ENCODE measurements around the gene ACAP2.

DNA sequence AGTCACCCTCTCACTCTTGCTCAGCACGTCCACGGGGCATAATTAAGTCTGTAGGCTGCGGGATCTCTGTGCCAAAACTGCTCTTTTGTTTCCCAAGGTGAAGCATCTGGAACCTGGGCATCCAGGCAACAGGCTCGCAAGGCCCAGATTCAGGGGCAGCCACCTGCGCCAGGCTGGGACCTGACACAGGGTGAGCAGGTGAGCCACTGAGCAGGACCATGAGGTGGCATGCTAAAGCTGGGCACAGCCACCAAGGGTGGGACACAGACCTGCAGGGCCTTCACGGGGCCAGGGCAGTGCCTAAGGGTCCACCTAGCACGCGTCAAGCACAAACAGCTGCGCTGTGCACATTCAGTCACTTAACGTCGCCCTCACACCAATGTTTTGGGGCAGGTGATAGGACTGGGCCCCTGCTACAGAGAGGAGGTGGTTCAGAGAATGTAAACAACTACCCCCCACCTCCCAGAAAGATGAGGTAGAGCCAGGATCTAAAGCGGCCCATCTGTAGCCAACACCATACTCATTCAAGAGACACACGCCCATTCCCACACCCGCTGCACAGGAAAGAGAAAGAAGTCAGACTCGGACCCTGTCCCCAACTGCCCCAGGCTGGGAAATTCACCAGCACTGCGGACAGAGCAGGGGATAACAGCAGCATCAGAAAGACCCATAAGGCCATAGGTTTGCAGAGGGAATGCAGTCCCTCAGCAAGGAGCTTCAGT lies 188.2 kb downstream of the ACAP2 start:
- TF ChIP-seq, protein P1, sequence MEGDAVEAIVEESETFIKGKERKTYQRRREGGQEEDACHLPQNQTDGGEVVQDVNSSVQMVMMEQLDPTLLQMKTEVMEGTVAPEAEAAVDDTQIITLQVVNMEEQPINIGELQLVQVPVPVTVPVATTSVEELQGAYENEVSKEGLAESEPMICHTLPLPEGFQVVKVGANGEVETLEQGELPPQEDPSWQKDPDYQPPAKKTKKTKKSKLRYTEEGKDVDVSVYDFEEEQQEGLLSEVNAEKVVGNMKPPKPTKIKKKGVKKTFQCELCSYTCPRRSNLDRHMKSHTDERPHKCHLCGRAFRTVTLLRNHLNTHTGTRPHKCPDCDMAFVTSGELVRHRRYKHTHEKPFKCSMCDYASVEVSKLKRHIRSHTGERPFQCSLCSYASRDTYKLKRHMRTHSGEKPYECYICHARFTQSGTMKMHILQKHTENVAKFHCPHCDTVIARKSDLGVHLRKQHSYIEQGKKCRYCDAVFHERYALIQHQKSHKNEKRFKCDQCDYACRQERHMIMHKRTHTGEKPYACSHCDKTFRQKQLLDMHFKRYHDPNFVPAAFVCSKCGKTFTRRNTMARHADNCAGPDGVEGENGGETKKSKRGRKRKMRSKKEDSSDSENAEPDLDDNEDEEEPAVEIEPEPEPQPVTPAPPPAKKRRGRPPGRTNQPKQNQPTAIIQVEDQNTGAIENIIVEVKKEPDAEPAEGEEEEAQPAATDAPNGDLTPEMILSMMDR (IDR thresholded peaks at IDR 0.05), result no peak
- TF ChIP-seq FOXP1 (CRISPR knock-in tag; IDR thresholded peaks at IDR 0.05; ENCODE audit: borderline replicate concordance) (no peak), RELA (CRISPR knock-in tag; IDR thresholded peaks at IDR 0.05; ENCODE audit: borderline replicate concordance) (no peak), JUN (CRISPR knock-in tag; IDR thresholded peaks at IDR 0.05) (no peak)
- TF ChIP-seq, protein P2, sequence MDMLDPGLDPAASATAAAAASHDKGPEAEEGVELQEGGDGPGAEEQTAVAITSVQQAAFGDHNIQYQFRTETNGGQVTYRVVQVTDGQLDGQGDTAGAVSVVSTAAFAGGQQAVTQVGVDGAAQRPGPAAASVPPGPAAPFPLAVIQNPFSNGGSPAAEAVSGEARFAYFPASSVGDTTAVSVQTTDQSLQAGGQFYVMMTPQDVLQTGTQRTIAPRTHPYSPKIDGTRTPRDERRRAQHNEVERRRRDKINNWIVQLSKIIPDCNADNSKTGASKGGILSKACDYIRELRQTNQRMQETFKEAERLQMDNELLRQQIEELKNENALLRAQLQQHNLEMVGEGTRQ (CRISPR knock-in tag; IDR thresholded peaks at IDR 0.05), result no peak
